OCI-LY7 (cell line): Measurements from ENCODE around the gene HS3ST5.

Experiments used
- CTCF ChIP-seq: fragments of 200-600 bp; sonication (generic); conservative IDR thresholded peaks from 2 replicates; pipeline ENCODE4 v1.5.1; 2014; ENCODE audit warnings: mild to moderate bottlenecking, antibody characterized with exemption, low read length, moderate library complexity, mixed read lengths
- EZH2phosphoT487 ChIP-seq: fragments of 200-600 bp; sonication (generic); IDR thresholded peaks from 2 replicates; pipeline ENCODE4 v1.6.1; 2018; ENCODE audit warnings: low read depth, borderline replicate concordance, mild to moderate bottlenecking, mixed run types, antibody characterized with exemption, low read length, moderate library complexity, mixed read lengths

GRCh38 chr6:114164207-114164606 is 178.6 kb downstream of the HS3ST5 start:
- no peak for TF ChIP-seq CTCF
- no peak for TF ChIP-seq EZH2phosphoT487
